HG03457 (cell line): Measurements from ENCODE around the gene PKDCC.
A peak's percentile ranks its signal among the peaks of the same experiment; 100 is the strongest.

ENCODE experiments used
- ATAC-seq: cut with Tn5 transposase; IDR thresholded peaks from one replicate; pipeline ENCODE4 v1.9.1; 2021; ENCODE audit warnings: moderate number of reproducible peaks; ENCODE audit not compliant: unreplicated experiment

The PKDCC gene

DNA sequence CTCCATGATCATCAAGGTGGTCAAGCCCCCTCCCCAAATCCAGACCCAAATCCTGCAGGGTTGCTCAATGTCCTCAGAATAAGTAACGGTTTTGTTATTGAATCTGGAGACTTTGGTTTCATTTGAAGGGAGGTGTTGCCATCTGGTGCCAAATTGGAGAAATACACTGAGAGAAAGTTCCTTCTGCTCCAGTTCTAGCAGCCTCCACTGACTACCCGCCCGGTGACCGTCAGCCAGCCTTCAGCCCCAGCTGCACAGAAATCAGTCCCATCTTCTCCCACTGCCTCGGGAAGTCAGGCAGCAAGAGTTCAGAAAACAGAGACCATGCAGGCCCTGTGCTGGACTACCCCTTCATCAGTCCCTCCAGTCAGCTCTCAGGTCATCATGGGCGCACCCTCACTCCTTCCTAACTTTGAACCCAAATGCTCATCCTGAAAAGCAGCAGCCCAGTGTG, 38.7 kb downstream of the PKDCC start:
- no peak for ATAC-seq

DNA sequence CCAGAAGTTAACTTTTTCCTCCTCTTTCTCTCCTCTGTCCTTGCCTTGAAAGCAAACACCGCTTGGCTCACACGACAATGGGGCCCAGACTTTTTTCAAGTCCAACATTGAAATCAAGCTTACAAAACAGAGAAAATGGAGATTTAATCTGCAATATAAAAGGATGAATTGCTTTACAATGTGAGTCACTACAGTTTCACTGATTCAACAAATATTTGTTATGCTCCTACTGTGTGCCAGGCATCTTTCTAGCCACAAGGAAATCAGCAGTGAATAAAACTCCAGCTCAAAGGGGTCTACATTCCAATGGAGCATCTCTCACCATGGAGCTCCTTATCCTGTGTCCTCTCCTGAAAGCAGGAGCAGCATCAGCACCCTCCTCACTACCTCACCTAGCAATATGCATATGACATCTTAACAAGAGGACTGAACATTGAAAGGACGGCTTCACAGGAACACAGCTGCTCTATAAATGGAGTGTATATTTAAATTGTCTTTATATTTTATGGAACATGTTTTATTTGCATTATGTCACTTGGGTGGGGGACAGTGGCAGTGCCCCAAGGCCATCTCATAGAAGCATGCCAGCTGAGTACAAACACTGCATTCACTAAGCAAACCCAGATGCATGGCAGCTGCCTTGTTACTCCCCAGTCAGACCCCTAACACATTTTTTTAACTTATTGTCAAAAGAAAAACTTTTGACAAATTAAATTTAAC, 39.5 kb downstream of the PKDCC start:
- no peak for ATAC-seq

DNA sequence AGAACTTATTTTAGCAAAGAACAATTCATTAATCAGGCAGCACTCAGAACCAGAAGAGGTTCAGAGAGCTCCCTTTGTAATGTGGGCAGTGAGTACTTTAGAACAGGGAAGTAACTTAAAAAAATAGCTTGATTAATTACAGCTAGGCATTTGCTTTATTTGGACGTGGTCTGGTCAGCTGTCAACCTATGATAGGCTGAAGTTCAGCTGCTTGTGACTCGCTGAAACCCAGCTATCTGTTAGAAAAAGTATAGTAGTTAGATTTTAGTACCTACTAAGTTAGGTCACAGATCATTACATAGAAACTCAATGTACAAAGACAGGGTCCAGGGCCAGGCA, 40.0 kb downstream of the PKDCC start:
- no peak for ATAC-seq

DNA sequence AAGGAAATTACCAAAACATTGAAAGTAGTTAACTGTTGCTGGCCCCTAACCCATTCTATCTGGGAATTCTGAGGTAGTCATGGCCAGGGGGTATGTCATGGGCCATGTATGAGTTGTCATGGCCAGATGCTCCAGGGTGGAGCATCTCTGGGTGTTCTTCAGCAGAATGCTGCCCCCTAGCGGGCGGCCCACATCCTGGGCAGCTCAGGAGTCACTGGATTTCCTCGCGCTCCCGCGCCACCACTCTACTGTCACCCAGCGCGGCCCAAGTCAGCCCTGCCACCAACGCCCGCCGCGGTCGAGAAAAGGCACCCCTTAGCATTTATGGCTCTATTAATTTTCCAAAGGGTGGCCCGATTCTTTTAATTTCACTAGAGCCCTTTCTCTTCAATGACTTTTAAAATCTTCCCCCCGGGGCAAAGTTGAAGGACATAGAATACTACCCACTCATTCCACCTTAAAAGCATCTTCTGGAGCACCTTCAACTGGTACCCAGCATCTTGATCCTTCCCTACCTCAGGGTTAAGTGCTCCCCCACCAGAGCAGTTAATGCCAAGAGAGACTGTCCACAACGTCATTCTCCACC, 41.6 kb downstream of the PKDCC start:
- ATAC-seq: peak; percentile 64

DNA sequence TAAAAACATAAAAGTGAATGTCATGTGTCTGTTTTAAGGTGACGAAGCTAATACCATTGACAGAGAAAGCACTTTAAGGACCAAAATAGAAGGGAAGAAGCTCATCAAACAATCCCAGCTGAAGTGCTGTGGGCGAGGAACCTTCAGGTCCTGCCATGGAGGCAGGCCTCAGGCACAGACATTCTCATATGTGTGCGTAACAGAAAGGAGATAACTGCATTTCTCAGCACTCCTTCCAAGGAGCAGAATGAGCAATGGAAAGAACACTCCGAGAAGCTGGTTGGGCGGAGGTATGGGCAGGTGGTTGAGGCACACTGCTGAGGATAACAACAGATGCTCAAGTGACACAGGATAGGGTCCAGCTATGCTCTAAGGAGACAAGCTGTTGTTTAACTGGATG, 42.4 kb downstream of the PKDCC start:
- no peak for ATAC-seq

DNA sequence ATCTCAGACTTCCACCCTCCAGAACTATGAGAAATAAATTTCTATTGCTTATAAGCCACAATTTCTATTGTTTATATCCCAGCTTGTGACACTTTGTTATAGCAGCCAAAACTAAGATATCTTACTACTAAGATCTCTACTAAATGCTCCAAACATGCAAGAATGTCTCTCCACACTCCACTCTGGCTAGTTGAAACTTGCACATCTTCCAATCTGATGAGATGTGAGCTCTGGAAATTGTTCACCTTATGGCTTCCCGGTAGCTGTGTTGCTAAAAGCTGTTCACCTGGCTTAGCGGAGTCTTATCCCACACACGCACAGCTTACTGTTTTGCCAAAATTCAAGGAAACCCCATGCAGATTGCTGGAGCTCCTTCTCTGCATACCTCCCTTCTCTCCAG, 43.9 kb downstream of the PKDCC start:
- ATAC-seq: no peak

DNA sequence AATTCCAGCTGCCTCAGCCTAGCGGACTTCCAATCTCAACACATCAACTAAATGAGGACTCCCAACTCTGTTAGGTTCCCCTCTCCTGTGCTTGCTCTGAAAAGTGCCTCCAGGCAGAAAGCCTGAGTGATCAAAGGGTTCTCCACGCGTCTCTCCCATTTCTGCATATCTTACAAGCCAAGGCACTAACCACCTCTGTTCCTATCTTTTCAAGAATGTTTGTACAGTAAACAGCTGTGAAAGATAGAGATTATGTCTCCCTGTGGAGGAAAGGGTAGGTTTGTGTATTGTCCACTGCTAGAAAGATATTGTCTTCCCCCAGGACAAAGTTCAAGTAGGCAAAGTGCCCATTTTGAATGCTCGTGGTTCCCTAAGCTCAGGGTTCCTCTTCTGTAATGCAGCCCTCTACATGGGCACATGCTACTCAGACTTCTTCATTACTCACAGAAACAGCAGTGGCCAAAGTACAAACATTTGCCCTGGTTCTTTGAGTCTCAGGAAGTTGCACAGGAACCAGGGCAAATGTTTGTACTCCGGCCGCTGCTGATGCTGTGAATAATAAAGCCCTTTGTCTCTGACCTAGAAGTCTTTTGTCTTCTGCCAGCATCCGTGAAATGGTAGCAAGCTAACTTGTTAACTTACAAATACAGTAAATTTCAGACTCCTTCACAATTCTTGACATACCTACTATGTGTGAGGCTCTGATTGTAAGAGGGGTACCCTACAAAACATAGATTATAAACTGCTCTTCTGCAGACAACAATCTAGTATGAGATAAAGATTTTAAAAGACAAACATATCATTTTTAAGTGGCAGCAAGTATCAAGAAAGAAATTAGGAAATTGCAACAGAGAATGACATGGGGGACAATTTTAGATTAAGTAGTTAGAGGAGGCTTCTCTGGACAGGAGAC, 44.5 kb downstream of the PKDCC start:
- ATAC-seq: no peak

DNA sequence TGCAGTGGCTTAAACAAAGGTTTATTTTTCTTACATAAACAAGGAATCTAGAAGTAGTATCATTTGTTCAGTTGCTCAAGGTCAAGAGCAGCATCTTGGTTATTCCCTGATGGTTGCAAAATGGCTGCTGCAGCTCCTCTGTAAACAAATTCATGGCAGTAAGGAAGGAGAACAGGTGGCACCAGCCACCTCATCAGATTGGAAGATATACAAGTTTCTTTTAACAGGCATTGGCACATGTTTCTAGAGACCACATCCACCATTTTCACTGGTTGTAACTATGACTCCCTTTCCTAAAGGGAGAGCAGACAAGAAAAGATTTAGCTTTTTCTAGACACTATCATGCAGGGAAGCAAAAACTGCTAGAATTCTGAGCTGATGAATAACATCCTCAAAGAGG, 46.3 kb downstream of the PKDCC start:
- ATAC-seq: no peak

DNA sequence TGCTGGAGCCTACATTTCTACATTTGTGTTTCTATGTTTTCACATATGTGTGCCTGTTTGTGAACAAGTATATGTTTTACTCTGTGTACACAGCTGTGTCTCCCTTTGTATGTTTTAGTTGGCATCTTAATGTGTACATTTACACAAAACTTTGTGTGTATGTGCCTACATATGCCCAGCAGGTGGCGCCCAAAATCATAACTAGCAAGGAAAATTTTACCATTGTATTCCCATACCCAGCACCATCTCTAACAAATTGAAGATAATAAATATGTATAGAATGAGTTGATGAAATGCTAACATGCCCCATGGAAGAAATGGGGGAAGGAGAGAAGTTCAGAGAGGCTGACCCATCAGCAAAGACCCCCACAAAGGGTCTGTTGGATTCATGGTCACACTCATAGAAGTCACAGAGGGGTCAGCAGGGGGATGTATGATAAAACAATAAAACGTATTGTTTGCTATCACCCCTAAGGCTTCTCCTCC, 48.1 kb downstream of the PKDCC start:
- ATAC-seq: no peak

DNA sequence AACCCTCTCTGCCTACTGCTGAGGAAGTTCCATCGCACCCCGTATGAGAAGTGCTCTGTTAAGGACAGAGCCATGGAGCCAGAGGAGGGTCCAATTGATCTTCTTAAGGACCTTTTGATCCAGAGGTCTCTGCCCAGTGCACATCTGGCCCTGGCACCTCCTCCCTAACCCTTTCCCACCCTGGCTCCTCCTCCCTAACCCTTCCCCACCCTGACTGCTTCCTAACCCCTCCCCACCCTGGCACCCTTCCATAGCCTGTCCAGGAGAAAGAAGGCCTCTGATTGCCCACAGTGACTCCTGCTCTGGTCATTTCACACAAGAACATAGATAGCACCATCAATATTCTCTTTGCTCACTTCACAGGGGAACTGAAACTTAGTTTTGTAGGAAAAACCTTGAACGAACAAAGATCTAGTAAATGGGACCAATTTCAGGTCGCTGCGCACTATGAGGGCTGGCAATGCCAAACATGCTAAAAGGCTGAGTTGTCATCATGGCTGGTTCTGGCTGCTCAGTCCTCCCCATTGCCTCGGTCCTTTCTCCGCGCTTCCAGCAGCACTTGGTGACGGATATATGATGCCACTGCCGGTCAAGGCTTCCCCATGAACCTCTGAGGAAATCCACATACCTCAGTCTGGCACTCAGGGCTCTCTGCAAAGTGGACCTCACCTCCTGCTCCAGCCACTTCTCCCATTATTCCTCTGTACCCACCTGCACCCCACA, 49.2 kb downstream of the PKDCC start:
- ATAC-seq: no peak

DNA sequence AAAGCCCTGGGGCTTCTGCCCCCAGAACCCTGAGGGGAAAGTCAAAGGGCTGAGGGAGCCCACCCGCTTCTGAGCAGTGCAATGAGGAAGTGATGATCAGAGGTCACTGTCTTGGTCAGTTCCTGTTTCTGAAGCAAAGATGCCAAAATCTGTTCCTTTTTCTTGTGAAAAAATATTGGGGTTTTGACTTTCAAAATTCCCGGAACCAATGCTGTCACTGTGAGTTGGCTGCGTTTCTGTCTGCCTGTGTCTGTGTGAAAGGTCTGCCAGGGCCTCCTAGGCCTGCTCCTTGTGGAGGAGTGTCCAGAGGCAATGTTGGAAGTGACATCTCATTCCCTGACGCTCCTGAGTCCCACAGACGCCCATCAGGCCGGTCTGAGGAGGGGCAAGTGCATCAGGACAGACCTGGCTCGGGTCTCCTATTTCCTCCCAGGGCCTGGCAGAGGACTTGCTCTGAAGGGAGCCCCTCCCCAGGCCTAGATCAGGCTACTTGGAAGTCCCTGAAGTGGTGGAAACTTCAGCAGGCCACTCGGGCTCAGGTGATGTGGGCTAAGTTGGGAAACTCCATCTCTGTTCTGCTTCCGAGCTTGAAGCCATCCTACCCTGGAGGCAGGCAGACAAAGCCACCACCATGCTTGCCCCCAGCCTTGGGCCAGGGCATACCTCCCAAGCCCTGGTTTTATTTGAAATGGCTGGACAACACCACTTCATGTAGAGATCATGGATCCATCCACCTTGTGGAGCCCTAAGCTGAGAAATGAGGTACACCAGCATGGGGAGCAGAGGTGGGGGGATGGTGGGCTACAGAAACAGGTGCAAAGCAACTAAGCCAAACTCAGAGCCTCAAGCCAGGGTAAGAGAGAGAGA, 51.0 kb downstream of the PKDCC start:
- ATAC-seq: no peak

DNA sequence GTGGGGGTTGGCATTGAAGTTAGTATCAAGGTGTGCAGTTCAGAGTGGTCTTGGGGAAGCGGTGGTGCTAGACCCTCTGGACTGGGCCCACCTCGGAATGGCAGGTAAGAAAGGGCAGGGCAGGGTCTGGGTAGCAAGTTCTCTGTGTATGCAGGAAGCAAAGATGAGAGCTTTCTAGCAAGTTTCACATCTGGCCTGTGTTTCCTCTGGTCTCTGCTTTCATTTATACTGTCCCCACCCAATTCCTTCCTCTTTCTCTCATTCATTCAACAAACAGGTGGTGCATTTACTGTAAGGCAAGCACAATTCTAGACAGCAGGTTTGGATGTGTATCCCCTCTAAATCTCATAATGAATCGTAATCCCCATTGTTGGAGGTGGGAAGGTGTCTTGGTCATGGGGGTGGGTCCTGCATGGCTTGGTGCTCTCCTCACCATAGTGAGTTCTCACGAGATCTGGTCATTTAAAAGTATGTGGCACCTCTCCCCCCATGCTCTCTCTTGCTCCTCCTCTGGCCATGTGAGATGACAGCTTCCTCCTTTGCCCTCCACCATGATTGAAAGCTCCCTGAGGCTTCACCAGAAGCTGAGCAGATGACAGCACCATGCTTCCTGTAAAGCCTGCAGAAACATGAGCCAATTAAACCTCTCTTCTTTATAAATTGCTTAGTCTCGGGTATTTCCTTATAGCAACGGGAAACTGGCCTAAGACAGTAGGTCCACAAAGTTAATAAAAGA, 51.8 kb downstream of the PKDCC start:
- no peak for ATAC-seq

DNA sequence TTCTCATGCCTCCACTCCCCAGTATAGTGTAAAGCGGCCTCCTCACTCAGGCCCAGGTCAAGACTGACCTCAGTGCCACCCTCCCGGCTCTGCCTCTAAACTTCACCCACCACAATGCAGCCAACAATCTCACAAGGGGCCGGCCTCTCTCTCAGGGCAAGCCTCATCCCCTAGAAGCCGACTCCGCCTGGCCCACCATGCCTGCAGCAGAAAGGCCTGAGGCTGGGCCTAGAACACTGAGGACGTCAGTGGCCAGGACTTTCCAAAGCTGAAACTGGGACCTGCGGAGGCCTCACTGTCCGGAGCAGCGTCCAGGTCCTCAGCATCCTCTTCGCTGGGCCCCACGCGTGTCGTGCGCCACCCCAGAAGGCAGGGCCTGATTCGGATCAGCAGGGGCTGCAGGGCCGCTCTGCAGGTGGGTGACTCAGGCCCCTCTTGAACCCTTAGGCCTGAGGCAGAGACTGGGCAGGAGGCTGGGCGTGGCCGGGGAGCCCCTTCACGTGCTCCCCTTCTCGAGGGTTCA, 52.9 kb downstream of the PKDCC start:
- ATAC-seq: no peak

DNA sequence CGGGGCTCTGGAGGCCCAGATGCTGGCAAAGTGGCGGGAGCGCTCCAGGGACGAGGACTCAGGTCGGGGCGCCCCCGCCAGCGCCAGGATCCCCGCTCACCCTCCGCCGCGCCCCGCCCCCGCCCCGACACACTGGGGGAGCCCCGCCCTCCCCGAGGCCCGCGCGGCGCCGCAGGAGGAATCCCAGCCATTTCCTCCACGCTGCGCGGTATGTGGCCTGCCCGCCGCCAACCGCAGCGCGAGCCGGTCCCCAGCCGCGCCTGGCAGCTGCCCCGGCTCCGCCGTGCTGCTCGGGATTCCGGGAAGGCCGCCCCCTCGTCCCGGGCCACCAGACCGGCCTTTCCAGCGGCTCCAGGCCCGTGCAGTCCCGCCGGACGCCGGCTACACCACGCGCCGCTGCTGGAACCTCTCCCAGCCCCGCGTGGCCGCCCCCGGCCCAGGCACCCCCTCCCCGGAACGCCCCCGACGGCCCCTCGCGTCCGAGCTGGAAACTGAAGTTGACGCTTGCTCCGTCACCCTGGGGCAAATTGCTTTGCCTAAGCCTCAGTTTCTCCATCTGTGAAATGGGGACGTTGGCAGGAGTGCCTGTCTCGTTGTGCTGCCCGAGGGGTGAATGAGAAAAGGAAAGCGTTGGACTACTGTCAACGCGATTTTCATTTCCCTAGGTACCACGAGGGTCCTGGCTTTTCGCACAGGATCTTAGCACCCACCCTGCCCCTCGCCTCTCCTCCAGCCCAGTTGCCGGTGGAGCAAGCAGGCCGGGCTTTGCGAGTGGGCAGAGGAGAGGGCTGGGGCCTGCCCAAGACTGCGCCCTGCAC, 53.6 kb downstream of the PKDCC start:
- no peak for ATAC-seq

DNA sequence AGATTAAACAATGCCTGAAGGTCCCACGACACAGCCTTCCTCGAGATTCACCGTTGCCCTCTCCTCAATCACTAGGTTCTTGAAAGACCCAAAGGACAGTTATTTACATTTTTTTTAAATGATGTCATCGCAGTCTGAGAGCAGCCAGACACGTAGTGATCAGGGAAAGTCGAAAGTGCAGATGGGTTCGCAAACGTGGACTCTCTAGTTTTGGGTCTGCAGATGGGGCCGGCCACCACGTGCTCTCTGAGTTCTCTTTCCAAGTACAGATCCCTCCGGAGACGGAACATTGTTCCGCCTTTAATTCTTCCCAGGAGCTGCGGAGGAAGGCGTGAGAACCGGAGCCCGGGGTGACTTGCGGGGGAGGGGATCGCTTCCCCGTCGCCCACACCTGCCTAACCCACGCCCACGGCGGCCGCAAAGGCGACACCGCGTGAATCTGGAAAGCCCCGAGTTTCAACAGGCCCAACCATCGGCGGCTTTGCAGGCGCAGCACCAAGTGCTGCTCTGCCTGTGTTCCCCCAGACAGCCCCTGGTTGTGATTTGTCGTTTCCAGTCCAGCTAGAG, 54.3 kb downstream of the PKDCC start:
- ATAC-seq: peak; percentile 58

DNA sequence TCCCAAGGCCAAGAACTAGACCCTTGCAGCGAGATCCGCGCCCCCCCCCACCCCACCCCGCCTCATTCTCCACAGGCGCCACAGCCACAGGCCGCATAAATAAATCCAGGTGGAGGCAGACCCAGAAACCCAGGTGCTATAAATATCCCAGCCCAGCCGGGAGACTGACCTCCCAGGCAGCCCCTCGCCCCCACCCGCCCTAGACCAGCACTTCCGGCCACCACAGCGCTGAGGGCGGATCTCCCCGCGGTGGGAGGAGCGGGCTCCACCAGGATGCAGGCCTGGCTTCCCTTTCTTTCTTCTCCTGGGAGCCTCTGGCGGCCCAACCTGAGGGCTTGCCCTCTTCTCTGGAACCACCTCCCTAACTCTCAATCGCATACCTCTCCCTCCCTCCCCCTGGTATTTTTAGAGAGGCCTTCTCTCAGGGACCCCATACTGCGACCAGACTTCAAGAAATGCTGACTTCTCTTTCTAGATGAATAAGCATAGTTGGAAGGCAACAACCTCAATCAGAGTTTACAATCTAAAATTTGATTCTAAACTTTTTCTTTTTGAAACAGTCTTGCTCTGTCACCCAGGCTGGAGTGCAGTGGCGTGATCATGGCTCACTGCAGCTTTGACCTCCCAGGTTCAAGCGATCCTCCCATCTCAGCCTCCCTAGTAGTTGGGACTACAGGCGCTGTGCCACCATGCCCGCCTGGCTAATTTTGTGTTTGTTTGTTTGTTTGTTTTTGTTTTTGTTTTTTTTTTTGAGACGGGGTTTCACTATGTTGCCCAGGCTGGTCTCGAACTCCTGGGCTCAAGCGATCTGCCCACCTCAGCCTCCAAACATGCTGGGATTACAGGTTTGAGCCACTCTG, 55.0 kb downstream of the PKDCC start:
- no peak for ATAC-seq

DNA sequence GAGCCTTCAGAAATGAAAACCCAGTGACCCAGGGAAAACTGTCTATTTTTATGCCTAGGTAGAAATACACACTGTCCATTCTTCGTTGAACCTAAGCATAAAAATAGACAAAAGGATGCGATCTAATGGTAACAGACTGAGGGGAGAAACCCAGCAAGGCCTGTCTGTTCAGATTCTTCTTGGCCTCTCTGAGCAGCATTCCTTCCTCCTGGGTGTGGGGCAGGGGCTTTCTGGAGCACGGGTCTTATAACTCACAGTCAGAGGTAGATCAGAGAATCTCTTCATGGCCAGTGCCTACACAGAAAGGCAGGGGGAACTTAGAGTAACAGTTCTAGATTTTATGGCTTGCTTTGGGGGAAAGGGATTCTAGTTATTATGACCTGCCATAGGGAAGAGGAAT, 56.0 kb downstream of the PKDCC start:
- ATAC-seq: no peak
